NCI-H446 treated with DMSO at 0.1 percent for 48 hours (cell line): ENCODE results near the gene NANOGP8.

Experiments
- DNase-seq: peaks from one replicate; lab custom pipeline; 2025; lab: John Stamatoyannopoulos, UW

NANOGP8 gene

DNA sequence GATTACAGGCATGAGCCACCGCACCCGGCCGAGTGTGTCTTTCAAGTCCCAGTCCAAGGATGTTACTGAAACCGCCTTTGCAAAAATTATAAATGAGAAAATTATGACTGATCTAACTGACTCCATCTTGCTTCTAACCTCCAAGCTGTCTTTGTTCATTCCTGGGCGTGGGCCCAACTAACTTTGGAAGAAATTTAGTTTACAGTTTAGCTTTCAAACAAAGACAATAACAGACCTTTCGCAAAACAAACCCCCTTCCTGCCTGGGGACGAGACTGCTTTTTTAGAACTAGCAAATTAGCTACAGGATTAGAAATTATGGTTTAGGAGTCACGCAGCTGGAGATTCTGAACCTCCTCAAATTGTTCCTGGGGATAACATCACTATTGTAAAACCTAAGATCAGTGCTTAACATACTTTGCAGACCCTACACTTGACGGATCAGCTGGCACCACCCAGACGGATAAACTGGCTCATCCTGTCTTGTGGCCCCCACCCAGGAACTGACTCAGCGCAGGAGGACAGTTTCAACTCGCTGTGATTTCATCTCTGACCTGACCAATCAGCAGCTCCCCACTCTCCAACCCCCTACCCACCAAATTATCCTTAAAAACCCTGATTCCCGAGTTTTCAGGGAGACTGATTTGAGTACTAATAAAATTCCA is 23.8 kb downstream of the NANOGP8 start:
- no peak for DNase-seq

DNA sequence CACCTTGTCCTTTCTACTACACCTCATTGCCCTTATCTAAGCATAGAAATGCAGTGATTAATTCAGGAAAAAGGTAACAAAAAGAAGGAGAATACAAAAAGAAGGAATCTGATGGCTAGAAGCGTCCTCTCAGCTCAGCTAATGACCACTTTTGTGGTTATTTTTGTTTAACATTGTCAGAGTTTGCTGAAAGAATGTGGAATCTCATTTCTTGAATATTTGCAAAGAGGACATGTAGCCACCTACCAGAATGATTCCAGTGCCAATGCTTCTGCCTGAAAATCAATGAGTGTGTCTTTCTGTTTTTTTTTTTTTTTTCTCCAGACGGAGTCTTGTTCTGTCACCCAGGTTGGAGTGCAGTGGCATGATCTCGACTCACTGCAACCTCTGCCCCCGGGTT is 24.5 kb downstream of the NANOGP8 start:
- no peak for DNase-seq

GRCh38 chr15:35058534-35059054 is 26.5 kb downstream of the NANOGP8 start:
- no peak for DNase-seq

- DNase-seq: no peak
These were observed 29.5 kb downstream of the NANOGP8 start for GRCh38 chr15:35055416-35056105.

GRCh38 chr15:35054380-35054779 is 30.7 kb downstream of the NANOGP8 start:
- DNase-seq: no peak

GRCh38 chr15:35047996-35048395 is 37.1 kb downstream of the NANOGP8 start:
- no peak for DNase-seq

- DNase-seq: no peak
These were observed 37.6 kb downstream of the NANOGP8 start for GRCh38 chr15:35047528-35047927.

DNA sequence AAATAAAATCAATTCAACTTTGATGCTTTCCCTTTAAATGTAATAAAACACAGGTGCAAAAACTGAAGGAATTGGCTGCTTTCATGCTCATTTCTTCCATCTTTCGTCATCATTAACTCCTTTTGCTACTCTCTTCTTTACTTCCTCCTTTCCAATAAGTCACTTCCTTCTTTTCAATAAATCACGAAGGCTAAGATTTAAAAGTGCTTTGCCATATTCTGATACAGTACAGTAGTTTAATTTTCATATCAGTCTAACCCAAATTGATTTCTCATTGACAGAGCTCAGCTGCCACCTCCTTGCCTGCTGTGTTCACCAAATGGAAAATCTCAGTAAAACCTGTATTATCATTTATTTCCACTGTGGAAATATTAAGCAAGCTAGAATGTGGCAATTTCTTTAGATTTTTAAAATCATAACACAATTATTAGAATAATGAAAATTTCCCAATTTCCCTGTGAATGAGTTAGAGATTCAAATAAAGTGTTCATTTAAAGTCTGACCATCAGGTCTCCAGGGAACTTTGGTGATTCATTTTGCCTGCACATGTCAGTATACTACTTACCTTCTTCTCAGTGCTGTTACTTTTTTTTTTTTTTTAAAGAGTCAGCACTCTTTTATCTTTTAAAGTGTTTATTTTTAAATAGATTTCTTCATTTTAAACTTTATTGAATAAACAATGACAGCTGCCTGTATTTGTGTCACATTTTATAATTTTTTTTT is 41.6 kb downstream of the NANOGP8 start:
- DNase-seq: no peak

DNA sequence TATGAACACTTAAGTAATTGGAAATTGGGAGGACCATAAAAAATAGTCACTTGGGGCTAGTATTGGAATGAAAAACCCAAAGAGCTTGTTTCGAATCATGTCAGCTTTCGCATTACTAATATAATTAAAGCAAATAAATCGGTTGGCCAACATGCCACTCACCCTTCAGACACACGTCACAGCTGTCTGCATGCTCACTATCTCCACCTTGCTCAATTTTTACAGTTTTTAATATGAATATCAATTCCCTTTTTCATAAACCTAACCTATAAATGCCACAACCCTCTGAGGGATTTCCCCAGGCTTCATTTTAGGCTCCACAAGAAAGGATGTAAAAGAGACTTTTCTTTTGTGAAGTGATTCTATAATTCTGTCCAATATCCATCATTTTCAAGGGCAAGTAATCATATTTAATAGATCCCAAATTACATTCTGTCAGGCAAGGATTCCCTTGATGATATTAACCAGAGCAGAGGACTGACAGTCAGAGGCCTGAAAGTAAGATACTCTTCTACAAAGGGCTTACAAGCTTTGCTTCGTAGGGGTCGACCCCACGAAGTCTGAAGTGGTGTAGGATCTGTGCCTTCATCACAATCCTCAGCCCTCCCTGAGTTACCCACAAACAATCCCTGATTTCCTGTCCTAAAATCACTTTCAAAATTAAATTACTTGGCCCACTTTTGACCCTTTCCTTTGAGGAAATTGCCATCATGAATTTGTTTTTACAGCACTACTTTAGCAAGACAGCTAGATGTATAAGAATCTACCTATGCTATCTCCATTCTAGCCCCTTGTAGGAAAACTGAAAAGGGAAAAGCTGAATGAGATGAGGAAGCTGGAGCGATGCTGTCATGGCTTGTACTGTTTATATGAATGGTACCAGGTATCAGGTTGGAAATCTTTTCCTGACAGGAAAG is 44.5 kb downstream of the NANOGP8 start:
- DNase-seq: no peak

DNA sequence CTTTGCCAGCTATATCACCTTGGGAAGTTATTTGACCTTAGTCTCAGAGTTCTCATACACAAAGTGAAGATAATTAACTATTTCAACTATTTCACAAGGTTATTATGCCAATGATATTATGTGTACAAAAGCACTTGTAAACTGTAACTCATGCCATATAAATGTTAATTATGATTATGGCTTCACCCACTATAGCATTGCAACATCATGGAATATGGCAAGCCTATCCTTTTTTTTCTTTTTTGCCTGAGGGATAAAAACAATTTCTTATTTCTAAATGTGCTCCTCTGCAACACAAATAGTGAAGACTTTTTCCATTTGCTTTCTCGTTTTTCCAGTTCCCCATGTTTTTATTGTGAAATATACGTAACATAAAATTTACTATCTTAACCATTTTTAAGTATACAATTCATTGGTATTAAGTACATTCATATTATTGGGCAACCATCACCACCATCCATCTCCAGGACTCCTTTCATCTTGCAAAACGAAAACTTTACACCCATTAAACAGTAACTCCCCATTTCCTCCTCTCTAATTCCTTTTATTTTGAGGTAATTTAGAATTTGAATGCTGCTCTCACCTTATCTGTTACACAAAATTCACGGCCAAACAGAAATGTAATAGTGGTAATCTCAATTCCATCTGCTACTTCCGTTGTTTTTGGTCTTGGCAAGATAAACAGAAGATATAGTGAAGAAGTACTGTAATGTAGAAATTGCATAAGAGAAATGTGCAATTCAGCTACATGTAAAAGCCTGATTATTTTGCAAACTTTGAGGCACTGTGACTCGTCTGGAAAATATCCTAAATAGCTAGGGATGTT is 46.3 kb downstream of the NANOGP8 start:
- no peak for DNase-seq
